GM12873 (cell line): ENCODE data around the gene NFIA.

Experiments
- CTCF ChIP-seq: IDR thresholded peaks from 2 replicates; pipeline ENCODE4 v1.5.1; 2012; ENCODE audit warnings: low read depth, mild to moderate bottlenecking, moderate library complexity, low read length, control low read depth; ENCODE audit not compliant: insufficient read depth; ENCODE audit errors: missing control alignments

The NFIA gene

GRCh38 chr1:61192663-61193330, 110.4 kb downstream of the NFIA start:
- no peak for TF ChIP-seq CTCF

DNA sequence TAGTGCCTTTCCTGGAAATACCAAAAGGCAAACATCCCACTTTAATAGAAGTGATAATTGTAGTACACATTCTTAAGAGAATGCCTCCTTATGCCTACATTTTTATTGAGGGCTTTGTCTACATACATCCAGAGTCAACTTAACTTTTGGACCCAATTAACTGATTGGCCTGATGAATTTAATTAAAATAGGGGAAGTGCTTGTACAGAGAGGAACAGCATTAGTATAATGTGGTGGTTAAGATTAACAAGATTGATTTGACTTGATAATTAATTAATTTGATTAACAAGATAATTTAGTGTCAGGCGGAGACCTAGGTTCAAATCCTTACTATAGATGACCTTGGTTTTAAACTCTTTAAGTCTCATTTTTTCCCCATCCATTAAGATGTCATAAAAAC, 111.4 kb downstream of the NFIA start:
- TF ChIP-seq CTCF: no peak

DNA sequence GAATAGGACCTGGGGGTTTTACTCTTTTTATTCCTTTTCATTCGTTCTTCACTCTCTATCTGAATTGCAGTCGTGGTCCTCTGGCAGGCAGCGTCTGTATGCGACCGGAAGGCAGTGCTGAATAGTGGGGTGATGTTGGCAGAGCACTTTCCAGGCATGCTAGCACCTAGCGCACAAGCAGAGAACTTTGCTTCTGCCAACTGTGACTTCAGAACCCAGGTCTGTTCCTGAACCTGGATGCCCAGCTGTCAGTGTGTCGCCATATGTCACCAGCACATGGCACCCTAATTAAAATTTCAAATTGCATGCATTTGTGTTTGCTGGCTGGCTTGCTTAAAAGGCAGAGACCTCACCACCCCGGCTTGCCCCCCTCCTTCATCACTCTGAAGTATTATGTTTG, 116.2 kb downstream of the NFIA start:
- TF ChIP-seq CTCF: no peak

- no peak for TF ChIP-seq CTCF
Observed at GRCh38 chr1:61201035-61201434, 118.7 kb downstream of the NFIA start.

DNA sequence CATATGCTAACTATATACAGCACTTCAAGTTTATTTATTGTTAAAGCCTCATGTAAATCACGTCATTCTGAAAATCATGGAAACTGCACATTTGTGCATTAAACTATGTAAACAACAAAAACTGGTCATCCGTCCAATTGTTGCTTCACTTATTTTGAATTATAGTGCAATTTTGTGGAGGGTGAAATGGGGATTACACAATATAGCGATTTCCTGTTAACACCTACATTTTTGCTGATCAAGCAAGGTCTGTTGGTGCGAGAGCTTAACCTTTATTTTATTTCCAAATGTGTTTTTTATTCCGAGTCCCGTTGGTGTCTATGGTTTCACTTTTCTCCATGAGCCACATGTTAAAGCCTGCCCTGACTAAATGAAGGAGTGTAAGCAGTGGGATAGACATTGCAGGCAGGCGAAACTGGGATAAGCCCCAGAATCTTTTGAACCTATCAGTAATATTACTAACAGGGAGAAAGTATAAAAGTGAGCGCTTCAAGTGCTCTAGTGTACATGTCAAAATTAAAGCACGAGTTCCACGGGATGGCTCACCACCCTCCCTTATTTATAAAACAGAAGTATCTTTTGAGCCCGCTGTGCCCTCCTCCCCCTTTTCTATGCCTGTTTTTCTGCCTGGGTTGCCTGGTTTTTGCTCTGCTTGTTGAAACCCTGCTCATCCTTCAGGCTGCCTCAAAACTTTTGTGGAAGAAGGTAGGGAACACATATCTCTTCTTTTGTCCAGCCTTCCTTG, 120.7 kb downstream of the NFIA start:
- no peak for TF ChIP-seq CTCF

GRCh38 chr1:61204528-61204927, 122.2 kb downstream of the NFIA start:
- no peak for TF ChIP-seq CTCF

- no peak for TF ChIP-seq CTCF
Observed at GRCh38 chr1:61207416-61207815, 125.1 kb downstream of the NFIA start.
